Urothelium cell line (cell line): ENCODE data around the gene EFCAB12.

ENCODE experiments used
- DNase-seq: peaks from one replicate; pipeline ENCODE4 v3.0.0; 2011; ENCODE audit warnings: low spot score, mixed read lengths
- FAIRE-seq: peaks from 2 replicates; lab custom pipeline; 2011; peaks lifted over from hg19 to GRCh38; lab: Jason Lieb, UNC

Gene EFCAB12

GRCh38 chr3:129446926-129447325 lies 18.5 kb upstream of the EFCAB12 start:
- DNase-seq (no peak), FAIRE-seq (no peak)

- FAIRE-seq (no peak), DNase-seq (no peak)
Measured at GRCh38 chr3:129445471-129445870, 17.0 kb upstream of the EFCAB12 start.

- no peak for DNase-seq
- FAIRE-seq, result no peak
Measured at GRCh38 chr3:129442947-129443346, 14.5 kb upstream of the EFCAB12 start.

GRCh38 chr3:129442486-129442885 lies 14.1 kb upstream of the EFCAB12 start:
- FAIRE-seq (no peak), DNase-seq (no peak)

- no peak for FAIRE-seq
Measured at GRCh38 chr3:129441782-129442181, 13.3 kb upstream of the EFCAB12 start.

GRCh38 chr3:129441215-129441614 lies 12.8 kb upstream of the EFCAB12 start:
- FAIRE-seq (no peak), DNase-seq (no peak)

More at GRCh38 chr3:129441782-129442181, 13.3 kb upstream of the EFCAB12 start:
- DNase-seq, result no peak

- DNase-seq, result no peak
- no peak for FAIRE-seq
Measured at GRCh38 chr3:129440618-129441190, 12.3 kb upstream of the EFCAB12 start.

- peak; percentile 93 for FAIRE-seq
- DNase-seq, result peak; percentile 99
Measured at GRCh38 chr3:129439817-129440617, 11.6 kb upstream of the EFCAB12 start, which contains the start of the genes IFT122 and MBD4. IFT122 (plus strand) TSS chr3:129440224; CDS start chr3:129440331, 107 bp downstream. MBD4 (minus strand) TSS chr3:129439948; CDS start chr3:129439833, 115 bp downstream.

- FAIRE-seq, result no peak
Measured at GRCh38 chr3:129439226-129439816, 10.9 kb upstream of the EFCAB12 start.

GRCh38 chr3:129435367-129435766 lies 6.9 kb upstream of the EFCAB12 start:
- FAIRE-seq (no peak), DNase-seq (no peak)

More at GRCh38 chr3:129439226-129439816, 10.9 kb upstream of the EFCAB12 start:
- DNase-seq, result peak; percentile 31

- FAIRE-seq (no peak), DNase-seq (no peak)
Measured at GRCh38 chr3:129434140-129434539, 5.7 kb upstream of the EFCAB12 start.

GRCh38 chr3:129433565-129433964 lies 5.1 kb upstream of the EFCAB12 start:
- FAIRE-seq (no peak), DNase-seq (no peak)

- no peak for DNase-seq
- FAIRE-seq, result no peak
Measured at GRCh38 chr3:129432671-129433070, 4.2 kb upstream of the EFCAB12 start.

- FAIRE-seq, result no peak
- no peak for DNase-seq
Measured at GRCh38 chr3:129432036-129432435, 3.6 kb upstream of the EFCAB12 start.

GRCh38 chr3:129429602-129430001 lies 1.2 kb upstream of the EFCAB12 start:
- no peak for FAIRE-seq
- DNase-seq, result no peak

- FAIRE-seq, result no peak
- no peak for DNase-seq
Measured at GRCh38 chr3:129429080-129429451, 630 bp upstream of the EFCAB12 start.

- no peak for FAIRE-seq
- DNase-seq, result no peak
Measured at GRCh38 chr3:129428007-129428375, 445 bp downstream of the EFCAB12 start.

GRCh38 chr3:129425619-129426018 lies 2.8 kb downstream of the EFCAB12 start:
- FAIRE-seq, result no peak

GRCh38 chr3:129425213-129425612 lies 3.2 kb downstream of the EFCAB12 start:
- DNase-seq (no peak), FAIRE-seq (no peak)

More at GRCh38 chr3:129425619-129426018, 2.8 kb downstream of the EFCAB12 start:
- no peak for DNase-seq

- DNase-seq, result no peak
- no peak for FAIRE-seq
Measured at GRCh38 chr3:129424185-129424841, 4.1 kb downstream of the EFCAB12 start.

- FAIRE-seq, result no peak
- DNase-seq, result no peak
Measured at GRCh38 chr3:129422897-129423296, 5.5 kb downstream of the EFCAB12 start.
